Measurements from ENCODE around the gene CFAP69.

- TF ChIP-seq POLR2A (IDR thresholded peaks at IDR 0.05; ENCODE audit: borderline replicate concordance, extremely low read depth, insufficient read depth, insufficient read length) (no peak), SRF (IDR thresholded peaks at IDR 0.05; ENCODE audit: low read depth) (no peak), JUND (IDR thresholded peaks at IDR 0.05) (no peak), POLR2AphosphoS5 (IDR thresholded peaks at IDR 0.05; ENCODE audit: low read depth, low read length) (no peak), SIN3A (IDR thresholded peaks at IDR 0.05; ENCODE audit: low read depth) (no peak)
- TF ChIP-seq, protein P1, sequence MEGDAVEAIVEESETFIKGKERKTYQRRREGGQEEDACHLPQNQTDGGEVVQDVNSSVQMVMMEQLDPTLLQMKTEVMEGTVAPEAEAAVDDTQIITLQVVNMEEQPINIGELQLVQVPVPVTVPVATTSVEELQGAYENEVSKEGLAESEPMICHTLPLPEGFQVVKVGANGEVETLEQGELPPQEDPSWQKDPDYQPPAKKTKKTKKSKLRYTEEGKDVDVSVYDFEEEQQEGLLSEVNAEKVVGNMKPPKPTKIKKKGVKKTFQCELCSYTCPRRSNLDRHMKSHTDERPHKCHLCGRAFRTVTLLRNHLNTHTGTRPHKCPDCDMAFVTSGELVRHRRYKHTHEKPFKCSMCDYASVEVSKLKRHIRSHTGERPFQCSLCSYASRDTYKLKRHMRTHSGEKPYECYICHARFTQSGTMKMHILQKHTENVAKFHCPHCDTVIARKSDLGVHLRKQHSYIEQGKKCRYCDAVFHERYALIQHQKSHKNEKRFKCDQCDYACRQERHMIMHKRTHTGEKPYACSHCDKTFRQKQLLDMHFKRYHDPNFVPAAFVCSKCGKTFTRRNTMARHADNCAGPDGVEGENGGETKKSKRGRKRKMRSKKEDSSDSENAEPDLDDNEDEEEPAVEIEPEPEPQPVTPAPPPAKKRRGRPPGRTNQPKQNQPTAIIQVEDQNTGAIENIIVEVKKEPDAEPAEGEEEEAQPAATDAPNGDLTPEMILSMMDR (IDR thresholded peaks at IDR 0.05 in 2 of 3, conservative IDR thresholded peaks at IDR 0.05 in 1 of 3; ENCODE audit: borderline replicate concordance in 1 of 3, insufficient read depth in 1 of 3, low read depth in 2 of 3, low read length in 2 of 3) = no peak
Observed at GRCh38 chr7:90243556-90243955, 1.4 kb upstream of the CFAP69 start.
